ENCODE results near the gene RAB7A.

Gene RAB7A

DNA sequence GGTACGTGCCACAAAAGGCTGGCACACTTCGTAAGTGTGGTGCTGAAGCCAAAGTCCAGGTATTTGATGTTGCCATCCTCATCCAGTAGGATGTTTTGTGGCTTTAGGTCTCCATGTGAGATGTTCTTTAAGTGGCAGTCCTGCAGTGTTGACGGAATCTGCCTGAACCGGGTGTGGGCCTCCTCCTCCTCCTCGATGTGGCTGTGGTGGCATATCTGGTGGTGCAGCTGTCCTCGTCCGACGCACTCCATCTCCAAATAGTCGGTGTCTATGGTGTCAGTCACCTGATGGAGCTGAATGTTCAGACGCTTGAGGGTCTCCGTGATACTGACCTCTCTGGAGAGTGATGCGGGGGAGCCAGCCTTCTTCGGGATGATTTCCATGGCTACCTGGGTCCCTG is 123.0 kb downstream of the RAB7A start:
- Histone ChIP-seq H3K9ac (ENCODE audit: low read depth, low read length) (no peak overlapping the region), H3K4me1 (ENCODE audit: insufficient read depth, low read length) (peaks cover 5% of the 10 kb centered on the region; the same call in 1 of the 2 replicates), H3K27ac (ENCODE audit: low read length) (no peak overlapping the region), H3K9me3 (ENCODE audit: insufficient read depth, low read depth, low read length) (peaks cover 11% of the 10 kb centered on the region), H3K36me3 (ENCODE audit: insufficient read depth, low read depth, low read length) (no peaks in the 10 kb centered on the region), H3K27me3 (ENCODE audit: insufficient read depth, low read length) (no peaks in the 10 kb centered on the region), H3K4me3 (ENCODE audit: low read length) (no peak overlapping the region)

DNA sequence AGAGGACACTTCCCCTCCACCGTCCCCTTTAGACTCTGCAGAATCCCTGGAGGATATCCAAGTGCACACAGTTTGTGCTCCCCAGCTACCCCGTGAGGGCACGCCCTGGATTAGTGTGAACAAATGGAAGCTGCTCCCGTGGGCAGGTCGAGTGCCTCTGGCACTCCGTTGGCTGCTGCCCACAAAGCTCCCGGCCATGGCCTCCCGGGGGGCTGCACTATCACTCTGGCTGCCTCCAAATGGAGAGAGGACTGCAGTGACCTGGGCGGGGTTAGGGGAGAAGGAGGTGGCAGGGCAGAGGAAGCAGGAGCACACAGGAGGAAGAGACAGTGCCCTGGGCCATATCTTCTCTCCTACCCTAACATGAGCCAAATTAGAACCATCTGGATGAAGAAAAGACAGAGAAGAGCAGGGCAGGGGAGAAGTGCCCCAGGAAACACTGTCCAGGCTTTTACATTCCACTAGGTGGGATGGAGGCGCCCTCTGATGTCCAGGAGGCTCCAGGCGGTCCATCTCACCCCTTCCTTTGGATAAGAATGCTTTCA is 124.0 kb downstream of the RAB7A start:
- Histone ChIP-seq H3K9me3 (ENCODE audit: insufficient read depth, low read depth, low read length) (peaks cover 22% of the 10 kb centered on the region), H3K36me3 (ENCODE audit: insufficient read depth, low read depth, low read length) (no peaks in the 10 kb centered on the region), H3K27me3 (ENCODE audit: insufficient read depth, low read length) (no peaks in the 10 kb centered on the region), H3K27ac (ENCODE audit: low read length) (no peak overlapping the region), H3K9ac (ENCODE audit: low read depth, low read length) (no peak overlapping the region), H3K4me3 (ENCODE audit: low read length) (no peak overlapping the region), H3K4me1 (ENCODE audit: insufficient read depth, low read length) (peaks cover 5% of the 10 kb centered on the region; the same call in 1 of the 2 replicates)

DNA sequence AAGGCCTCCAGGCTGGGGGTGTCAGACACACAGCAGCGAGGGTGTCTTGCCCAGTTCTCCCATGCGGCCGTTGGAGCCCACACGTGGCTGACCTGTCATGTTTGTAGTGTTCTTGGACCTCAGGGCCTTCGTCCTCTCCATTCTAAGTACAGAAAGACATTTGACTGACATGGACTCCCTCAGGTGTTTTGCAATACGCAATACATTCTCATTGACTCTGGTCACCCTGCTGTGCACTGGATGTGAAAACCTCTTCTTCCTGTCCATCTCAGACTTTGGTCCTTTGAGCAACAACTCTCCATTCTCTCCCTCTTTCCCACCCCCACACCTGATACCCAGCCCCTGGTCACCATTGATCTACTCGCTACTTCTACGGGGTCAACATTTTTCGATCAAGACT is 124.6 kb downstream of the RAB7A start:
- no peaks in the 10 kb centered on the region for H3K36me3 ChIP-seq (ENCODE audit: insufficient read depth, low read depth, low read length)
- no peaks in the 10 kb centered on the region for H3K27me3 ChIP-seq (ENCODE audit: insufficient read depth, low read length)
- H3K9me3 ChIP-seq (ENCODE audit: insufficient read depth, low read depth, low read length) = peaks cover 27% of the 10 kb centered on the region
- peaks cover 1% of the 10 kb centered on the region; the same call in 1 of the 2 replicates for H3K4me1 ChIP-seq (ENCODE audit: insufficient read depth, low read length)
- no peak overlapping the region for H3K27ac ChIP-seq (ENCODE audit: low read length)
- H3K9ac ChIP-seq (ENCODE audit: low read depth, low read length) = no peak overlapping the region
- H3K4me3 ChIP-seq (ENCODE audit: low read length) = no peak overlapping the region

GRCh38 chr3:128851601-128852000 is 125.6 kb downstream of the RAB7A start:
- Histone ChIP-seq H3K36me3 (ENCODE audit: insufficient read depth, low read depth, low read length) (no peaks in the 10 kb centered on the region), H3K9ac (ENCODE audit: low read depth, low read length) (no peak overlapping the region), H3K4me3 (ENCODE audit: low read length) (no peak overlapping the region), H3K9me3 (ENCODE audit: insufficient read depth, low read depth, low read length) (peaks cover 38% of the 10 kb centered on the region), H3K4me1 (ENCODE audit: insufficient read depth, low read length) (no peaks in the 10 kb centered on the region; the same call in 1 of the 2 replicates), H3K27me3 (ENCODE audit: insufficient read depth, low read length) (no peaks in the 10 kb centered on the region), H3K27ac (ENCODE audit: low read length) (no peak overlapping the region)

GRCh38 chr3:128853826-128854225 is 127.8 kb downstream of the RAB7A start:
- Histone ChIP-seq H3K9ac (ENCODE audit: low read depth, low read length) (no peak overlapping the region), H3K27ac (ENCODE audit: low read length) (no peak overlapping the region), H3K9me3 (ENCODE audit: insufficient read depth, low read depth, low read length) (peaks cover 57% of the 10 kb centered on the region), H3K27me3 (ENCODE audit: insufficient read depth, low read length) (no peaks in the 10 kb centered on the region), H3K4me1 (ENCODE audit: insufficient read depth, low read length) (no peaks in the 10 kb centered on the region), H3K36me3 (ENCODE audit: insufficient read depth, low read depth, low read length) (no peaks in the 10 kb centered on the region), H3K4me3 (ENCODE audit: low read length) (no peak overlapping the region)

DNA sequence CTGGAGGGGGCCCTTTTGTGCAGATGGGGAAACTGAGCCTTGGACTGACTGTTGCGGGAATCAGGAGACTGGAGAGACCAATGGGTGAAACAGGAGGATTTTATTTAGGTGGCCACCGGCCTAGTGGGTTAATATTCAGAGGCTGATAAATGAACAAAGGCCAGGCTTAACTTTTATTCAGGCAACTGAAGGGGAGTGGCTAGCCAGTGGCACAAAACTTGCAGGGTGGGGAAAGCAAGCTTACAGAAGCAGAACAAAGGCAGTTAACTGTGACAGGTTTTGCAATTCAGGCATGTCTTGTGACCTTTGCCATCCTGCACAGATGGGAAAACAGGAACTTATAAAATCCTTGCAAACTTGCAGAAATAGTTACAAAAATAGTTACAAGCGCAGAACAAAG is 128.5 kb downstream of the RAB7A start:
- peaks cover 64% of the 10 kb centered on the region for H3K9me3 ChIP-seq (ENCODE audit: insufficient read depth, low read depth, low read length)
- no peak overlapping the region for H3K9ac ChIP-seq (ENCODE audit: low read depth, low read length)
- H3K27me3 ChIP-seq (ENCODE audit: insufficient read depth, low read length) = no peaks in the 10 kb centered on the region
- H3K36me3 ChIP-seq (ENCODE audit: insufficient read depth, low read depth, low read length) = no peaks in the 10 kb centered on the region
- no peak overlapping the region for H3K27ac ChIP-seq (ENCODE audit: low read length)
- H3K4me1 ChIP-seq (ENCODE audit: insufficient read depth, low read length) = no peaks in the 10 kb centered on the region
- H3K4me3 ChIP-seq (ENCODE audit: low read length) = no peak overlapping the region

- H3K4me3 ChIP-seq (ENCODE audit: low read length) = no peak overlapping the region
- peaks cover 75% of the 10 kb centered on the region for H3K9me3 ChIP-seq (ENCODE audit: insufficient read depth, low read depth, low read length)
- no peak overlapping the region for H3K9ac ChIP-seq (ENCODE audit: low read depth, low read length)
- no peaks in the 10 kb centered on the region for H3K4me1 ChIP-seq (ENCODE audit: insufficient read depth, low read length)
- H3K27ac ChIP-seq (ENCODE audit: low read length) = no peak overlapping the region
- no peaks in the 10 kb centered on the region for H3K27me3 ChIP-seq (ENCODE audit: insufficient read depth, low read length)
- H3K36me3 ChIP-seq (ENCODE audit: insufficient read depth, low read depth, low read length) = no peaks in the 10 kb centered on the region
These were observed 129.6 kb downstream of the RAB7A start for GRCh38 chr3:128855569-128855968.

GRCh38 chr3:128858167-128858566 is 132.2 kb downstream of the RAB7A start:
- H3K9ac ChIP-seq (ENCODE audit: low read depth, low read length) = no peak overlapping the region
- H3K27ac ChIP-seq (ENCODE audit: low read length) = no peak overlapping the region
- H3K27me3 ChIP-seq (ENCODE audit: insufficient read depth, low read length) = no peaks in the 10 kb centered on the region
- no peak overlapping the region for H3K4me3 ChIP-seq (ENCODE audit: low read length)
- H3K4me1 ChIP-seq (ENCODE audit: insufficient read depth, low read length) = no peaks in the 10 kb centered on the region
- H3K36me3 ChIP-seq (ENCODE audit: insufficient read depth, low read depth, low read length) = no peaks in the 10 kb centered on the region
- H3K9me3 ChIP-seq (ENCODE audit: insufficient read depth, low read depth, low read length) = peaks cover 73% of the 10 kb centered on the region

GRCh38 chr3:128859630-128860029 is 133.6 kb downstream of the RAB7A start:
- Histone ChIP-seq H3K9me3 (ENCODE audit: insufficient read depth, low read depth, low read length) (peaks cover 62% of the 10 kb centered on the region), H3K4me3 (ENCODE audit: low read length) (no peak overlapping the region), H3K9ac (ENCODE audit: low read depth, low read length) (no peak overlapping the region), H3K27ac (ENCODE audit: low read length) (no peak overlapping the region), H3K27me3 (ENCODE audit: insufficient read depth, low read length) (no peaks in the 10 kb centered on the region), H3K36me3 (ENCODE audit: insufficient read depth, low read depth, low read length) (no peaks in the 10 kb centered on the region), H3K4me1 (ENCODE audit: insufficient read depth, low read length) (no peaks in the 10 kb centered on the region)

- Histone ChIP-seq H3K9me3 (ENCODE audit: insufficient read depth, low read depth, low read length) (peaks cover 43% of the 10 kb centered on the region), H3K4me3 (ENCODE audit: low read length) (no peak overlapping the region), H3K9ac (ENCODE audit: low read depth, low read length) (no peak overlapping the region)
These were observed 135.5 kb downstream of the RAB7A start for GRCh38 chr3:128861491-128861890.

DNA sequence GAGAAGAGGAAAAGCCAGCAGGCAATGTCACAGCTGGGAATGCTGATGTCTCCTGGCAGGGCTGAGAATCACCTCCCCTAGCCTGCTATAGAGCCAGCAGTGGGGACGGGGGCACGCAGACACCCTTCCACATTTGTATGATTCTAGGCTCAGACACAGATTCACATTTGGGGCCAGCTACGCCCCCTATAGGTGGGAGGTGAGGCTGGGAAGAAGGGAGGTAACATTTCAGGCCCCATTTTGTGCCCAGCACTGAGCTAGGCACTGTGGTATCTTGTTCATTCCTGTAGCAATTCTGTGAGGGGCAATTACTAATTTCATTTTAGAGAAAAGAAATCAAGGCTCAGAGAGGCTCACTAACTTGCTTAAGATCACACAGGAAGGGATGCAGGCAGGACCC is 137.6 kb downstream of the RAB7A start:
- Histone ChIP-seq H3K9me3 (ENCODE audit: insufficient read depth, low read depth, low read length) (peaks cover 26% of the 10 kb centered on the region), H3K4me3 (ENCODE audit: low read length) (no peak overlapping the region), H3K36me3 (ENCODE audit: insufficient read depth, low read depth, low read length) (no peaks in the 10 kb centered on the region), H3K9ac (ENCODE audit: low read depth, low read length) (no peak overlapping the region), H3K4me1 (ENCODE audit: insufficient read depth, low read length) (no peaks in the 10 kb centered on the region), H3K27ac (ENCODE audit: low read length) (no peak overlapping the region), H3K27me3 (ENCODE audit: insufficient read depth, low read length) (no peaks in the 10 kb centered on the region)

More at GRCh38 chr3:128861491-128861890, 135.5 kb downstream of the RAB7A start:
- Histone ChIP-seq H3K4me1 (ENCODE audit: insufficient read depth, low read length) (no peaks in the 10 kb centered on the region), H3K36me3 (ENCODE audit: insufficient read depth, low read depth, low read length) (no peaks in the 10 kb centered on the region), H3K27me3 (ENCODE audit: insufficient read depth, low read length) (no peaks in the 10 kb centered on the region), H3K27ac (ENCODE audit: low read length) (no peak overlapping the region)

Measured in iPS-20b (cell line).